ENCODE data around the gene MTX3. TPM values are rescaled to one million over a fixed set of nuclear protein-coding genes. Genes with fewer than 3 reads are reported as not detected.

The MTX3 gene
- total and polyA plus RNA-seq, 2 experiments from 2014 or later: 7.3 to 16.7 TPM

DNA sequence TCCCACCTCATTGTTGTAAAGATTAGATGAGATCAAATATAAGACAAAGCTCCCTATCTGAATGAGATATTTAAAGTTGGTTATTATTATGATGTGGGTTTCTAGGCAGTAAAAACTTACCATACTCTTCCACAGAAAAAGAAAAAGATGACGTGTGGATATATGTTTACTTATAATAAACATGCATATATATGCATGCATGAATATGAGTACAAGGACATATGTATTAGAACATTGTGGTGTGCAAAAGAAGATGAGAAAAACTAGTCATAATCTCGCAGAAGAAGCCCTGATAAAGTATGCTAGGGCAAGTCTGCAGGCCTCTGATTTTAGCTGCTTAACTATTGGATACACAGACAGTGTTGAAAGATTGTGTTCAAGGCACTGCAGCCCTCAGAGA, 34.0 kb upstream of the MTX3 start:
- H3K4me3 ChIP-seq: no peak overlapping the region
- no peaks in the 10 kb centered on the region for H3K27me3 ChIP-seq
- TF ChIP-seq, protein P1, sequence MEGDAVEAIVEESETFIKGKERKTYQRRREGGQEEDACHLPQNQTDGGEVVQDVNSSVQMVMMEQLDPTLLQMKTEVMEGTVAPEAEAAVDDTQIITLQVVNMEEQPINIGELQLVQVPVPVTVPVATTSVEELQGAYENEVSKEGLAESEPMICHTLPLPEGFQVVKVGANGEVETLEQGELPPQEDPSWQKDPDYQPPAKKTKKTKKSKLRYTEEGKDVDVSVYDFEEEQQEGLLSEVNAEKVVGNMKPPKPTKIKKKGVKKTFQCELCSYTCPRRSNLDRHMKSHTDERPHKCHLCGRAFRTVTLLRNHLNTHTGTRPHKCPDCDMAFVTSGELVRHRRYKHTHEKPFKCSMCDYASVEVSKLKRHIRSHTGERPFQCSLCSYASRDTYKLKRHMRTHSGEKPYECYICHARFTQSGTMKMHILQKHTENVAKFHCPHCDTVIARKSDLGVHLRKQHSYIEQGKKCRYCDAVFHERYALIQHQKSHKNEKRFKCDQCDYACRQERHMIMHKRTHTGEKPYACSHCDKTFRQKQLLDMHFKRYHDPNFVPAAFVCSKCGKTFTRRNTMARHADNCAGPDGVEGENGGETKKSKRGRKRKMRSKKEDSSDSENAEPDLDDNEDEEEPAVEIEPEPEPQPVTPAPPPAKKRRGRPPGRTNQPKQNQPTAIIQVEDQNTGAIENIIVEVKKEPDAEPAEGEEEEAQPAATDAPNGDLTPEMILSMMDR (IDR thresholded peaks at IDR 0.05; ENCODE audit: low read depth, low read length): no peak

DNA sequence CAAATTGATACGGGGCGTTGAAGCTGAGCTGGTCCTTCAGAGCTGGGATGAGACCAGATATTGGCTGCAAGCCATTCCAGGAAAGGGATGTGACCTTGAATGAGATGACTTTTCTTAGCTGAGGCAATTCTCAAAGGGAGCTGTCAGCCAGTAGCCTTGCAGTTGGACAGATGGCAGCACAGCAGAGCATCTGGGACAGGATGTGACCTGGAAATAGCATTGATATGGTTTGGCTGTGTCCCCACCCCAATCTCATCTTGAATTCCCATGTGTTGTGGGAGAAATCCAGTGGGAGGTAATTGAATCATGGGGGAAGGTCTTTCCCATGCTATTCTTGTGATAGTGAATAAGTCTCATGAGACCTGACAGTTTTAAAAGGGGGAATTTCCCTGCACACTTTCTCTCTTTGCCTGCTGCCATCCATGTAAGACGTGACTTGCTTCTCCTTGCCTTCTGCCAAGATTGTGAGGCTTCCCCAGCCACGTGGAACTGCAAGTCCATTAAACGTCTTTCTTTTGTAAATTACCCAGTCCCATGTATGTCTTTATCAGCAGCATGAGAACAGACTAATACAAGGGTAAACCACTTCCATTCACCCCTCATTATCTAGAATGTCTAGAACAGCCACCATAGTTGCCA, 19.8 kb upstream of the MTX3 start:
- Histone ChIP-seq H3K27ac (no peak overlapping the region), H3K36me3 (no peaks in the 10 kb centered on the region), H3K4me1 (ENCODE audit: low read depth) (no peaks in the 10 kb centered on the region), H3K4me3 (no peak overlapping the region), H3K9me3 (ENCODE audit: low read depth) (no peaks in the 10 kb centered on the region), H3K27me3 (no peaks in the 10 kb centered on the region)
- DNase-seq (ENCODE audit: low read depth in 1 of 2, low spot score in 1 of 2): no peak
- TF ChIP-seq, protein P1 (IDR thresholded peaks at IDR 0.05; ENCODE audit: low read depth, low read length): no peak

More for the DNA sequence above, 34.0 kb upstream of the MTX3 start:
- no peak for DNase-seq (ENCODE audit: low read depth in 1 of 2, low spot score in 1 of 2)
- Histone ChIP-seq H3K36me3 (no peaks in the 10 kb centered on the region), H3K9me3 (ENCODE audit: low read depth) (no peaks in the 10 kb centered on the region), H3K4me1 (ENCODE audit: low read depth) (no peaks in the 10 kb centered on the region), H3K27ac (no peak overlapping the region)

DNA sequence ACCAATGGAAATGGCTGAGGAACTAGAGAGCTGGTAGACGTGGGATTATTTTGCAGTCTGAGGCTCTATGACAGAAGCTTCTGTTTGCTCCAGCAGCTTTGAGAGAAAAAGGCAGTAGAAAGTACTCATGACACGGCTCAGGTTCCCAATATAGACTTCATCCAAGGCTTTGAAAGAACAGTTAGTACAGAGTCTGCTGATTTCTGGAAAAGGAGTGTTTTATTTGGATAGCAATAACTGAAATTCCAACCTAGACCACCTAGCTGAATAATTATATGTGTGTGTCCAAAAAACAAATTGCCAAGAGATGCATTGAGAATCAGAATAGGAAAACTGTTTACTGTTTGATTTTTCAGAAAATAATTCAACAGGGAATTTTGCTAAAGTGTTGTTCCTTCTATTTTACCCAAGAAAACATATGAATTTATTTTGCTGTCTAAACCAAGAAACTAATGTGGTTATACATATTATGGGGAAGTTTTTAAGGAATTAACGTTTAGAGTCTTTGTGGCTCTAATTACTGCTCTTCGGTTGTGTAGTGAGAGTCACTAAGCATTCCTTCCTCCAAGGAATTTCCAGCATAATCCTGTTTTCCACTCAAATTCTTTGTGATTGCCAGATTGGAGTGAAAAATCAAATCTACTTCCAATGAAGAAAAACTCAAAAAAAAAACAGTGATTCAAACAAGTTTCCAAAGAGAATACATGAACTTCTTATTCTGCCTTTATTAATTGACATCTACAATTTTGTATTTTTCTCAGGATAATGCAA, 18.1 kb upstream of the MTX3 start:
- DNase-seq (ENCODE audit: low read depth in 1 of 2, low spot score in 1 of 2): no peak
- no peaks in the 10 kb centered on the region for H3K36me3 ChIP-seq
- H3K9me3 ChIP-seq (ENCODE audit: low read depth): no peaks in the 10 kb centered on the region
- TF ChIP-seq, protein P1 (IDR thresholded peaks at IDR 0.05; ENCODE audit: low read depth, low read length): no peak
- H3K4me1 ChIP-seq (ENCODE audit: low read depth): no peaks in the 10 kb centered on the region
- H3K27ac ChIP-seq: no peak overlapping the region
- H3K27me3 ChIP-seq: no peaks in the 10 kb centered on the region
- no peak overlapping the region for H3K4me3 ChIP-seq

DNA sequence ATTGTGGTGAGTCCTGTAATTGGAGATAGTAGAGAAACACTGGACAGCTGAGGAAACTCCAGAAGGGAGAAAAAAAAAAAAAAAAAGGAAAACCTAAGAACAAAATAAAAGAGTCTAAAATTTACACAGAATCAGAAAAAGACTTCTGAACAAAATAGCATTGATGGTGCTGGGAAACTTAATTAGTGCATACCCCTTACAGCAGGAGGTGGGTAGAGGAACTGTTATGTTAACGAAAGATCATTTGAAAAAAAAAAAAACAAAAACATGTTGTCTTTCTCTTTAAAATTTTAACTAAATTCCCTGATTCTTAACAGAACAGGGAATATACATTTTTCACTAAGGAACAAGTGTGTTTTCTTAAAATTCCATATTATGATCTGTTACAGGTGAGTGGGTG, 11.6 kb upstream of the MTX3 start:
- no peaks in the 10 kb centered on the region for H3K4me1 ChIP-seq (ENCODE audit: low read depth)
- DNase-seq (ENCODE audit: low read depth in 1 of 2, low spot score in 1 of 2): no peak
- H3K36me3 ChIP-seq: no peaks in the 10 kb centered on the region
- no peak overlapping the region for H3K27ac ChIP-seq
- no peaks in the 10 kb centered on the region for H3K27me3 ChIP-seq
- TF ChIP-seq, protein P1 (IDR thresholded peaks at IDR 0.05; ENCODE audit: low read depth, low read length): no peak
- no peak overlapping the region for H3K4me3 ChIP-seq
- no peaks in the 10 kb centered on the region for H3K9me3 ChIP-seq (ENCODE audit: low read depth)

DNA sequence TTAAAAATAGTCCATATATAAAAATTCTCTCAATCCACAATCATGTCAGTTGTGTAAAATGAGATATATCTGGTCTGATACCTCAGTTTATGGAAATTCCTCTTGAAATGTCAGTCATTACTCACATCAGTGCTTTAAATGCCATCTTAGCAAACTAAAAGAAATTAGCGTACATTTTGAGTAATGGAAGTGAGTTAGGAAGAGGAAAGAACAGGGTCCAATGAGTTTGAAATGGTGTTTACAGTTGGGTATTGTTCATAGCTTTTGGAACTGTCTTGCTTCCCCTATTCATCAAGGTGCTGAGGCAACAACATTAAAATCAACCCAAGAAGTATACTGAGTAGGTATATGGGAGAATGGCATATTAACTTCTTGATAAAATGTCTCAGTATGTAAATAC, 8.7 kb upstream of the MTX3 start:
- Histone ChIP-seq H3K4me1 (ENCODE audit: low read depth) (no peaks in the 10 kb centered on the region), H3K4me3 (no peak overlapping the region), H3K36me3 (no peaks in the 10 kb centered on the region), H3K9me3 (ENCODE audit: low read depth) (no peaks in the 10 kb centered on the region), H3K27me3 (no peaks in the 10 kb centered on the region), H3K27ac (no peak overlapping the region)
- no peak for DNase-seq (ENCODE audit: low read depth in 1 of 2, low spot score in 1 of 2)
- TF ChIP-seq, protein P1 (IDR thresholded peaks at IDR 0.05; ENCODE audit: low read depth, low read length): no peak
